BLaER1 treated with 17β-estradiol and CSF1 and Interleukin-3, amounts not matched to agents 10 nM and 100 nM (cell line): Measurements from ENCODE around the gene ARVCF.

ENCODE experiments used
- H3K27ac ChIP-seq, 11 experiments: shearing (Covaris generic); formaldehyde crosslinking; 2 replicates each; pipeline ENCODE4 v1.8.1; 2022
- H3K27me3 ChIP-seq, 11 experiments: shearing (Covaris generic); formaldehyde crosslinking; 2 replicates each; pipeline ENCODE4 v1.8.1; 2022
- H3K36me3 ChIP-seq, 11 experiments: shearing (Covaris generic); formaldehyde crosslinking; 2 replicates each; pipeline ENCODE4 v1.8.1; 2022
- H3K4me1 ChIP-seq, 10 experiments: shearing (Covaris generic); formaldehyde crosslinking; 2 replicates each; pipeline ENCODE4 v1.8.1; 2022
- H3K4me2 ChIP-seq, 11 experiments: shearing (Covaris generic); formaldehyde crosslinking; 2 replicates each; pipeline ENCODE4 v1.8.1; 2022
- H3K4me3 ChIP-seq, 10 experiments: shearing (Covaris generic); formaldehyde crosslinking; 2 replicates each; pipeline ENCODE4 v1.8.1; 2022
- H3K9ac ChIP-seq, 11 experiments: shearing (Covaris generic); formaldehyde crosslinking; 2 replicates each; pipeline ENCODE4 v1.8.1; 2022
- H3K9me3 ChIP-seq, 11 experiments: shearing (Covaris generic); formaldehyde crosslinking; replicated peaks in 1 of 11; 2 replicates each; pipeline ENCODE4 v1.8.1; 2022
- H4K20me1 ChIP-seq, 11 experiments: shearing (Covaris generic); formaldehyde crosslinking; 2 replicates each; pipeline ENCODE4 v1.8.1; 2022
- Cebpa-rat ChIP-seq, 11 experiments: shearing (Covaris generic); IDR thresholded peaks; 2 replicates each; pipeline ENCODE4 v1.8.1; 2022

Gene ARVCF

DNA sequence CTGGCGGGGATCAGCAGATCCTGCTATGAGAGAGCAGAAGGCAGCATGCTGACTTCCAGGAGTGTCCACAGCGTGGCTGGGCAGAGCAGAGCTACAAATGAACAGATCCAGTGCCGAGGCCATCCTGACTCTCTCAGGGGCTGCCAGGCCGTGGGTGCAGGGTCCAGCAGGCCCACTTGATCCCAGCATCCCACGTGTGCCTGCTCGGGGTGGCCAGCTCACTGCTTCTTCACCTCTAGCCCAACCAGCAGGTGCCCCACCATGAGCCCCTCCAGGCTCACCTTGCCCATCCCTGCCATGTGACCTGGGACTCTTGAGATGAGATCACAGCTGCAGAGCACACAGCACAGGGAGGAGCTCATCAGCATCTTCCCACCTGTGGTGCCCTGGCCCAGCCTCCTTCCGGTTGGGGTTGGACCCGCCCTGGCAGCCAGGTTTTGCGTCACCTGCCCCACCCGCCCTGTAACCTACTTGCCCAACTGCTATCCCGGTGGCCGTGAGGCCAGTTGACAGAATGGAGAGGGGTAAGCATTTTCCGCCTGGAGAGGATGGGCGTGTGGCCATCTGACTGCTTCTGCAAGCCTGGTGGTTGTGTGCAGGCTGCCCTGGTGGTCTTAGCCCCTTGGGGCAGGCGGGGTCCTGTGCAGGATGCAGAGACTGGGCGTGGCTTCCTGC is 15.2 kb upstream of the ARVCF start:
- peak overlapping the region in 6 of 10 experiments; percentile 6 to 33 (median 26); a peak in 6 of 20 replicates for H3K4me3 ChIP-seq
- H3K4me1 ChIP-seq = peaks cover 92 to 100% (median 98%) of the 10 kb centered on the region in 10 experiments
- H3K36me3 ChIP-seq = peaks cover 21 to 59% (median 34%) of the 10 kb centered on the region in 11 experiments; a peak in 20 of 22 replicates
- peaks cover 0 to 40% (median 39%) of the 10 kb centered on the region in 11 experiments; a peak in 18 of 22 replicates for H3K9me3 ChIP-seq
- no peaks in the 10 kb centered on the region for H3K27me3 ChIP-seq
- peaks cover 0 to 100% (median 13%) of the 10 kb centered on the region in 11 experiments; a peak in 13 of 22 replicates for H4K20me1 ChIP-seq
- H3K4me2 ChIP-seq = peak overlapping the region; percentile 43 to 94 (median 88)
- peak overlapping the region in 8 of 11 experiments; percentile 39 to 81 (median 73); a peak in 16 of 22 replicates for H3K9ac ChIP-seq
- peak overlapping the region in 9 of 11 experiments; percentile 5 to 95 (median 86); a peak in 17 of 22 replicates for H3K27ac ChIP-seq
- TF ChIP-seq Cebpa-rat (IDR thresholded peaks at IDR 0.05) = peak in 4 of 11 experiments; percentile 64 to 89 (median 72); a peak in 6 of 22 replicates

DNA sequence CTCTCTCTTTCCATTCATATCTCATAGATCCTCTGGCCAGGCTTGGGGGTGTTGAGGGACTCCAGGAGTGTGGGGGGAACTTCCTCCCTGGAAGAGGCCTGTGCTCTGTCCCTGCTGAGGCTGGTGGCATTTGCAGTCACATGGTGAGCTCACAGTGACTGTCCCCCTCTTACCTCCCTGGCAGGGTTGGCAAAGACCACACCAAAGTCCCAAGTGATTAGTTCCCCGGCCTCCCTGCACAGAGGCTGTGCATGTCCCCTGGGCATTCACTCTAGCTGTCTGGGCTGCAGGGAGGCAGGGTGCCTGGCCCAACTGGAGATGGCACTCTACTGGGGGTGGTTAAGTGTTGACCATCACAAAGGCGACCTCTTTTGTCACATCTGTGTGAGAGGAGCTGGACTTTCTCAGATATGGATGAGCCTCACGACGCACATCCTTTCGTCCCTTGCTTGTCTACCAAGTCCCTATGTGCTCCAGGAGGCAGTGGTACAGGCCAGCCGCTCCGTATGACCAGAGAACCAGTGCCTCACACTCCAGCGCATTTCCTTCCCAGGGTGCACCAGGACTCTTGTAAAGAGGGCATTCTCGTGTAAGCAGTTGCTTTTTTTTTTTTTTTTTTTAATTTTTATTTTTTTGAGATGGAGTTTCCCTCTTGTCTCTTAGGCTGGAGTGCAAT is 13.1 kb upstream of the ARVCF start:
- H3K27ac ChIP-seq = peak overlapping the region in 8 of 11 experiments; percentile 45 to 95 (median 89); a peak in 16 of 22 replicates

DNA sequence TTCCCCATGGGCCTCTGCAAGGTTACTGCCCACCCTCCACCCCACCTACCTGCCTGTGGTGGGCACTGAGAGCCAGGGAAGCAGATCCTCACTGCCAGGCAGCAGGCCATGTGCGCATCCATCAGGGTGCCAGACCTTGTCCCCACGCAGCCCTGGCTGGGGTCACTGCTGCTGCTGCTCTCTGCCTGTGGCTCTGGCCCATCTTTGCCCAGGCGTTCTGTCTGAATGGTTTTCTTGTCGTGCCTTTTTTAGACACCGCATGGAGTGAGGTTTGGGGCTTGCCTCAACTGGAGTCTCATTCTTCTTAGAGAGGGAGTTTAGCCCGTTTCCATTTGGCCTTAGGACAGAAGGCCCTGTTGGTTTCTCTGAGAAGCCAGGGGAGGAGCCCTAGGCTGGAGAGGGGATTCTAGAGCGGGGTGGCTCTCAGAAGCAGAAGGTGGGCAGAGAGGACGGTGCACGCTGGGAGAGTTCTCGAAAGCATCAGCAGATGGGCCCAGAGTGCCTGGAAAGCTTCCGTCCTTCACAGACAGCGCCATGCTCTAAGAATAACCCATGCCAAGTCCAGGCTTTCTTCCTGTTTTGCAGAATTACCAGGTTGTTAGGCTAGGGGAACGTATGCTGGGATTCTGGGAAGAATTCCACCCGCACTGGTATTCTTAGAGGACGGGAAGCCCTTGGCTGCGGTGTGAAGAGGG is 12.4 kb upstream of the ARVCF start:
- H3K4me2 ChIP-seq = peak overlapping the region; percentile 75 to 94 (median 88)
- no peaks in the 10 kb centered on the region for H3K27me3 ChIP-seq
- peaks cover 0 to 11% (median 10%) of the 10 kb centered on the region in 11 experiments; a peak in 16 of 22 replicates for H3K9me3 ChIP-seq
- no peak for TF ChIP-seq Cebpa-rat (IDR thresholded peaks at IDR 0.05)
- H4K20me1 ChIP-seq = peaks cover 10 to 100% (median 33%) of the 10 kb centered on the region in 11 experiments; a peak in 17 of 22 replicates
- H3K27ac ChIP-seq = peak overlapping the region in 8 of 11 experiments; percentile 45 to 95 (median 89); a peak in 16 of 22 replicates
- peaks cover 0 to 57% (median 19%) of the 10 kb centered on the region in 11 experiments; a peak in 13 of 22 replicates for H3K36me3 ChIP-seq
- peaks cover 72 to 97% (median 92%) of the 10 kb centered on the region in 10 experiments for H3K4me1 ChIP-seq
- H3K4me3 ChIP-seq = no peak overlapping the region; a peak in 1 of 20 replicates
- H3K9ac ChIP-seq = peak overlapping the region; percentile 21 to 70 (median 57); a peak in 16 of 22 replicates

More for the DNA sequence above, 13.1 kb upstream of the ARVCF start:
- no peak for TF ChIP-seq Cebpa-rat (IDR thresholded peaks at IDR 0.05)
- Histone ChIP-seq H3K36me3 (peaks cover 0 to 56% (median 21%) of the 10 kb centered on the region in 11 experiments; a peak in 14 of 22 replicates), H3K4me2 (peak overlapping the region; percentile 75 to 94 (median 88)), H3K4me3 (no peak overlapping the region), H3K9ac (peak overlapping the region in 9 of 11 experiments; percentile 21 to 70 (median 63); a peak in 15 of 22 replicates), H3K9me3 (peaks cover 0 to 18% (median 17%) of the 10 kb centered on the region in 11 experiments; a peak in 18 of 22 replicates), H3K4me1 (peaks cover 72 to 97% (median 92%) of the 10 kb centered on the region in 10 experiments), H4K20me1 (peaks cover 3 to 100% (median 27%) of the 10 kb centered on the region in 11 experiments; a peak in 16 of 22 replicates), H3K27me3 (no peaks in the 10 kb centered on the region)

- no peak overlapping the region; a peak in 1 of 20 replicates for H3K4me3 ChIP-seq
- H3K4me2 ChIP-seq = peak overlapping the region; percentile 75 to 94 (median 88)
- H3K27me3 ChIP-seq = no peaks in the 10 kb centered on the region
- peaks cover 72 to 97% (median 93%) of the 10 kb centered on the region in 10 experiments for H3K4me1 ChIP-seq
- peak overlapping the region in 8 of 11 experiments; percentile 45 to 95 (median 89); a peak in 16 of 22 replicates for H3K27ac ChIP-seq
- H4K20me1 ChIP-seq = peaks cover 11 to 100% (median 40%) of the 10 kb centered on the region in 11 experiments; a peak in 18 of 22 replicates
- no peak for TF ChIP-seq Cebpa-rat (IDR thresholded peaks at IDR 0.05)
- H3K9ac ChIP-seq = peak overlapping the region; percentile 21 to 70 (median 57); a peak in 15 of 22 replicates
- H3K36me3 ChIP-seq = peaks cover 0 to 55% (median 18%) of the 10 kb centered on the region in 11 experiments; a peak in 14 of 22 replicates
- H3K9me3 ChIP-seq = peaks cover 0 to 4% (median 2%) of the 10 kb centered on the region in 11 experiments; a peak in 11 of 22 replicates
Measured at GRCh38 chr22:20027966-20028854, 11.6 kb upstream of the ARVCF start.

- Histone ChIP-seq H3K9me3 (no peaks in the 10 kb centered on the region), H3K4me3 (no peak overlapping the region), H3K36me3 (peaks cover 0 to 44% (median 15%) of the 10 kb centered on the region in 11 experiments; a peak in 14 of 22 replicates), H3K9ac (no peak overlapping the region; a peak in 2 of 22 replicates), H4K20me1 (peaks cover 18 to 100% (median 45%) of the 10 kb centered on the region in 11 experiments; a peak in 18 of 22 replicates), H3K4me2 (peak overlapping the region in 6 of 11 experiments; percentile 4 to 90 (median 32); a peak in 4 of 22 replicates), H3K4me1 (peaks cover 72 to 97% (median 93%) of the 10 kb centered on the region in 10 experiments), H3K27me3 (no peaks in the 10 kb centered on the region), H3K27ac (no peak overlapping the region)
- no peak for TF ChIP-seq Cebpa-rat (IDR thresholded peaks at IDR 0.05)
Measured at GRCh38 chr22:20026996-20027601, 10.5 kb upstream of the ARVCF start.

GRCh38 chr22:20026204-20026908 is 9.7 kb upstream of the ARVCF start:
- Histone ChIP-seq H3K4me3 (no peak overlapping the region), H3K36me3 (peaks cover 0 to 37% (median 12%) of the 10 kb centered on the region in 11 experiments; a peak in 14 of 22 replicates), H3K27me3 (no peaks in the 10 kb centered on the region), H3K9ac (no peak overlapping the region), H4K20me1 (peaks cover 20 to 99% (median 45%) of the 10 kb centered on the region in 11 experiments; a peak in 18 of 22 replicates), H3K4me1 (peaks cover 70 to 96% (median 92%) of the 10 kb centered on the region in 10 experiments), H3K4me2 (peak overlapping the region in 3 of 11 experiments; percentile 4 to 31 (median 12); a peak in 1 of 22 replicates), H3K9me3 (no peaks in the 10 kb centered on the region), H3K27ac (no peak overlapping the region)
- no peak for TF ChIP-seq Cebpa-rat (IDR thresholded peaks at IDR 0.05)
